AG09309 (cell line): Measurements from ENCODE around the gene INSRR.

Experiments
- DNase-seq: peaks from one replicate; pipeline ENCODE4 v3.0.0-alpha.2; 2010; ENCODE audit warnings: low read depth
- H3K4me3 ChIP-seq: 2 replicates; pipeline ENCODE4 v1.5.1; 2011; ENCODE audit warnings: mild to moderate bottlenecking, low read depth, low read length, moderate library complexity; ENCODE audit not compliant: control insufficient read depth
- TF ChIP-seq, protein P1 (sequence below): IDR thresholded peaks from 2 replicates; pipeline ENCODE4 v1.5.1; 2011; ENCODE audit warnings: mild to moderate bottlenecking, low read depth, low read length, inconsistent platforms; ENCODE audit not compliant: insufficient read depth, control insufficient read depth; ENCODE audit errors: missing control alignments

Gene INSRR

GRCh38 chr1:156847591-156848460, 11.1 kb downstream of the INSRR start:
- no peak overlapping the region for H3K4me3 ChIP-seq
- TF ChIP-seq, protein P1, sequence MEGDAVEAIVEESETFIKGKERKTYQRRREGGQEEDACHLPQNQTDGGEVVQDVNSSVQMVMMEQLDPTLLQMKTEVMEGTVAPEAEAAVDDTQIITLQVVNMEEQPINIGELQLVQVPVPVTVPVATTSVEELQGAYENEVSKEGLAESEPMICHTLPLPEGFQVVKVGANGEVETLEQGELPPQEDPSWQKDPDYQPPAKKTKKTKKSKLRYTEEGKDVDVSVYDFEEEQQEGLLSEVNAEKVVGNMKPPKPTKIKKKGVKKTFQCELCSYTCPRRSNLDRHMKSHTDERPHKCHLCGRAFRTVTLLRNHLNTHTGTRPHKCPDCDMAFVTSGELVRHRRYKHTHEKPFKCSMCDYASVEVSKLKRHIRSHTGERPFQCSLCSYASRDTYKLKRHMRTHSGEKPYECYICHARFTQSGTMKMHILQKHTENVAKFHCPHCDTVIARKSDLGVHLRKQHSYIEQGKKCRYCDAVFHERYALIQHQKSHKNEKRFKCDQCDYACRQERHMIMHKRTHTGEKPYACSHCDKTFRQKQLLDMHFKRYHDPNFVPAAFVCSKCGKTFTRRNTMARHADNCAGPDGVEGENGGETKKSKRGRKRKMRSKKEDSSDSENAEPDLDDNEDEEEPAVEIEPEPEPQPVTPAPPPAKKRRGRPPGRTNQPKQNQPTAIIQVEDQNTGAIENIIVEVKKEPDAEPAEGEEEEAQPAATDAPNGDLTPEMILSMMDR: no peak
- no peak for DNase-seq

- TF ChIP-seq, protein P1: no peak
- no peak for DNase-seq
- no peak overlapping the region for H3K4me3 ChIP-seq
Measured at GRCh38 chr1:156846643-156847042, 12.3 kb downstream of the INSRR start.

DNA sequence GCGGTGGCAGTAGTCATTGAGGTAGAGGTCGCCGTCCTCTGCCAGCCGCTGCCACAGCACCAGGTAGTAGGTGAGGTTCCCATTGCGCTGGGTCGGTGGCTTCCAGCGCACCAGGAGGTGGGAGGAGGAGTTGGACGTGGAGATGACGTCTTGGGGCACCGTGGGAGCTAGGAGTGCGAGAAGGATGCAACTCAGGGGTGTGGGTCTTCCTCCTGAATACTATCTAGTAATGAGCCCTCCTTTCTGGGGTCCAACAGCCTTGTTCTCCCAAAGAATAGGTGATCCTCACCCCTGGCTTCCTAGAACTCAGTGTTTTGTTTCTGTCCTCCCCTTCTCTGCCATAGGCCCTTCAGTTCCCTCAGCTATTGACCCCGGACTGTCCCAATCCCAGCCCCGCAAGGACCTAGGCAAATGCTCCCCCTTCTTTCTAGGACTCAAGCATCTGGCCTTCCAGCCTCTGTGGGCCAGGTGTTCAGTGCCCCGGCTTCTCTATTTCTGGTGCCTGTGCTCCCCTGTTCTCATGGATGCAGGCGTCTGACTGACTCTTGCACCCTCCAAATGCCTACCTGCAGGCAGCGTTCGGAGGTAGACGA, 12.9 kb downstream of the INSRR start:
- TF ChIP-seq, protein P1: no peak
- H3K4me3 ChIP-seq: no peak overlapping the region
- DNase-seq: no peak

- no peak for DNase-seq
- H3K4me3 ChIP-seq: no peak overlapping the region
- TF ChIP-seq, protein P1: no peak
Measured at GRCh38 chr1:156845055-156845952, 13.6 kb downstream of the INSRR start.

DNA sequence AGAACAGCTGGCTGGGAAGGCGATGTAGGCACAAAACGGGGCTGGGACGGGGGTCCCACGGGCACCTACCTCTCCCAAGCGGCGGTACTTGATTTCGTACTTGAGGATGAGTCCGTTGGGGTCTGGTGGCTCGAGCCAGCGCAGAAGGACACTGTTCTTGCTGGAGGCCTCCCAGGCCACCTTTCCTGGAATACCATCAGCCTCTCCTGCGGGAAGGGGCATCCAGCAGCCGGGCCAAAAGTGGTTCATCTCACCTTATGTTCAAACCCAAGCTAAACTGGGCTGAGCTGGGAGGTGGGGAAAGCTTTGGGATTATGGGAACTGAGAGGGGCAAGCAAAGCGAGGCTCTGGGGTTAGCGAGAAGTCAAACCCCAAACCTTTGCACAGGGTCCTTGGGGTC, 14.3 kb downstream of the INSRR start:
- DNase-seq: no peak
- no peak overlapping the region for H3K4me3 ChIP-seq

GRCh38 chr1:156844102-156844501, 14.8 kb downstream of the INSRR start:
- TF ChIP-seq, protein P1: no peak
- H3K4me3 ChIP-seq: no peak overlapping the region
- DNase-seq: no peak

More for the DNA sequence above, 14.3 kb downstream of the INSRR start:
- TF ChIP-seq, protein P1: no peak
